Adrenal gland (tissue), 5 donors: ENCODE measurements around the gene FBLN1.

Source experiments
- POLR2A ChIP-seq, 2 donors: fragments of 450-650 bp; IDR thresholded peaks; one replicate each; pipeline ENCODE4 v1.6.1; 2017; ENCODE audit warnings: antibody characterized with exemption in 2 of 2, mild to moderate bottlenecking in 2 of 2, moderate library complexity in 1 of 2
- TF ChIP-seq, protein P1 (sequence below), 6 experiments: fragments of 450-650 bp in 4 of 6; fragments of 200-600 bp in 2 of 6; sonication (generic) in 1 of 6; IDR thresholded peaks; 1 replicate in 5 of 6; 2 replicates in 1 of 6; pipeline versions ENCODE4 v1.5.1 to v1.8.0; 2016 to 2021; ENCODE audit warnings: antibody characterized with exemption in 6 of 6, mild to moderate bottlenecking in 2 of 6, moderate library complexity in 1 of 6
- donor health status: DM: no; HTN: no; CAD: no.

DNA sequence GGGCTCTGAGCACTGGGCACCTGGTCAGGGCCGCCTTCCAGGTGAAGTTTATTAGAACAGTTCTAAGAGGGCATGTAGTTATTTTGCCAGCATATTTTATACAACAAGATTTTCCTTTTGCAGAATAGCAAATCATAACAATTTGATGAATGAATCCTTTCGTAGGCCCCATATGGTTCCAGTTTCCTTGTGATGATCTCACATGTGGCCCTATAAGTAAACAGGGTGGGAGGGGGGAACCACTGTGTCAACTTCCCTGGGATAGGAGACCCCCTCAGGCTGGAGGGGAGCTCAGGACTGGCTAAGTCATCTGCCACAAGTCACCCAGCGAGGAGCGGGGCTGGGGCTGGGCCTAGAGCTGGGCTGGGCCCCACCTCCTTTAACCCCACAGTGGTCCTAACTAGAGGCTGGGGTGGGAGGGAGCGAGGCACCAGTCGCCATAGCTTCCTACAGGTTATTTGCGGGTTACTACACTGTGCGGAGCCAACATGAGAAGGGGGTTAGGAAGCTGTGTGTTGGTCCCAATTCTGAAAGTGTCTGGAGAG, 4.2 kb downstream of the FBLN1 start:
- TF ChIP-seq, protein P1, sequence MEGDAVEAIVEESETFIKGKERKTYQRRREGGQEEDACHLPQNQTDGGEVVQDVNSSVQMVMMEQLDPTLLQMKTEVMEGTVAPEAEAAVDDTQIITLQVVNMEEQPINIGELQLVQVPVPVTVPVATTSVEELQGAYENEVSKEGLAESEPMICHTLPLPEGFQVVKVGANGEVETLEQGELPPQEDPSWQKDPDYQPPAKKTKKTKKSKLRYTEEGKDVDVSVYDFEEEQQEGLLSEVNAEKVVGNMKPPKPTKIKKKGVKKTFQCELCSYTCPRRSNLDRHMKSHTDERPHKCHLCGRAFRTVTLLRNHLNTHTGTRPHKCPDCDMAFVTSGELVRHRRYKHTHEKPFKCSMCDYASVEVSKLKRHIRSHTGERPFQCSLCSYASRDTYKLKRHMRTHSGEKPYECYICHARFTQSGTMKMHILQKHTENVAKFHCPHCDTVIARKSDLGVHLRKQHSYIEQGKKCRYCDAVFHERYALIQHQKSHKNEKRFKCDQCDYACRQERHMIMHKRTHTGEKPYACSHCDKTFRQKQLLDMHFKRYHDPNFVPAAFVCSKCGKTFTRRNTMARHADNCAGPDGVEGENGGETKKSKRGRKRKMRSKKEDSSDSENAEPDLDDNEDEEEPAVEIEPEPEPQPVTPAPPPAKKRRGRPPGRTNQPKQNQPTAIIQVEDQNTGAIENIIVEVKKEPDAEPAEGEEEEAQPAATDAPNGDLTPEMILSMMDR (IDR thresholded peaks at IDR 0.05): no peak
- no peak for TF ChIP-seq POLR2A (IDR thresholded peaks at IDR 0.05)
